ENCODE data around the gene SKA3.
"Not testable (repeated sequence)": the region's sequence is repeated elsewhere in the genome, so short reads cannot be mapped to it uniquely, and the experiment has no call there.

DNA sequence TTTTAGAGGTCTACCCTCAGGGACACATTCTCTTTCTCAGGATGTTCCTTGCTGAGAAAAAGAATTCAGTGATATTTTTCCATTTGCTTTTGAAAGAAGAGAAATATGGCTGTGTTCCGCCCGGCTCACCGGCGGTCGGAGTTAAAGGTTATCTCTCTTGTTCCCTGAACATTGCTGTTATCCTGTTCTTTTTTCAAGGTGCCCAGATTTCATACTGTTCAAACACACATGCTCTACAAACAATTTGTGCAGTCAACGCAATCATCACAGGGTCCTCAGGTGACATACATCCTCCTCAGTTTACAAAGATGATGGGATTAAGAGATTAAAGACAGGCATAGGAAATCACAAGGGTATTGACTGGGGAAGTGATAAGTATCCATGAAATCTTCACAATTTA, 40.5 kb downstream of the SKA3 start:
- TF ChIP-seq, protein P1, sequence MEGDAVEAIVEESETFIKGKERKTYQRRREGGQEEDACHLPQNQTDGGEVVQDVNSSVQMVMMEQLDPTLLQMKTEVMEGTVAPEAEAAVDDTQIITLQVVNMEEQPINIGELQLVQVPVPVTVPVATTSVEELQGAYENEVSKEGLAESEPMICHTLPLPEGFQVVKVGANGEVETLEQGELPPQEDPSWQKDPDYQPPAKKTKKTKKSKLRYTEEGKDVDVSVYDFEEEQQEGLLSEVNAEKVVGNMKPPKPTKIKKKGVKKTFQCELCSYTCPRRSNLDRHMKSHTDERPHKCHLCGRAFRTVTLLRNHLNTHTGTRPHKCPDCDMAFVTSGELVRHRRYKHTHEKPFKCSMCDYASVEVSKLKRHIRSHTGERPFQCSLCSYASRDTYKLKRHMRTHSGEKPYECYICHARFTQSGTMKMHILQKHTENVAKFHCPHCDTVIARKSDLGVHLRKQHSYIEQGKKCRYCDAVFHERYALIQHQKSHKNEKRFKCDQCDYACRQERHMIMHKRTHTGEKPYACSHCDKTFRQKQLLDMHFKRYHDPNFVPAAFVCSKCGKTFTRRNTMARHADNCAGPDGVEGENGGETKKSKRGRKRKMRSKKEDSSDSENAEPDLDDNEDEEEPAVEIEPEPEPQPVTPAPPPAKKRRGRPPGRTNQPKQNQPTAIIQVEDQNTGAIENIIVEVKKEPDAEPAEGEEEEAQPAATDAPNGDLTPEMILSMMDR (conservative IDR thresholded peaks at IDR 0.05; ENCODE audit: low read length) = not testable (repeated sequence)
- TF ChIP-seq EZH2phosphoT487 (IDR thresholded peaks at IDR 0.05; ENCODE audit: borderline replicate concordance) = not testable (repeated sequence)
